Dermis lymphatic vessel endothelial cell (primary cell): ENCODE results near the gene RPS28. TPM values are rescaled to one million over a fixed set of nuclear protein-coding genes. Genes with fewer than 3 reads are reported as not detected.

Experiments used
- total RNA-seq: library from RNA; depleted of rRNA; stranded (reverse); fragments of >200 nt; gene quantifications from 2 replicates; pipeline ENCODE4 v1.2.1, GENCODE V29; 2014

Gene RPS28
- 211 and 282 TPM in 2 replicates for total RNA-seq

GRCh38 chr19:8321067-8321985, at the start of gene RPS28, which contains the start of gene NDUFA7:
Gene RPS28, plus strand, starts transcription at chr19:8321496. Its CDS starts 35 bp downstream, at chr19:8321531.
Gene NDUFA7, minus strand, starts transcription at chr19:8321375. Its CDS starts 17 bp downstream, at chr19:8321358.

GRCh38 chr19:8307965-8308866, 13.1 kb upstream of the RPS28 start, which contains the start of gene CD320:
Gene CD320, minus strand, starts transcription at chr19:8308358. Its CDS starts 68 bp downstream, at chr19:8308290.

GRCh38 chr19:8342684-8343482, 21.6 kb downstream of the RPS28 start, which contains the start of gene KANK3:
Gene KANK3, minus strand, starts transcription at chr19:8343262. Its CDS starts 5,434 bp downstream, at chr19:8337828.

GRCh38 chr19:8363803-8364771, 42.8 kb downstream of the RPS28 start, which contains the start of gene ANGPTL4:
Gene ANGPTL4, plus strand, starts transcription at chr19:8364155. Its CDS starts 167 bp downstream, at chr19:8364322.

Other genes starting within 250 kb of the RPS28 start
- gene FBN3, start 171.9 kb upstream of the RPS28 start, total RNA-seq = not detected in 2 replicates
- gene CERS4, start 112.1 kb upstream of the RPS28 start, total RNA-seq = 10.5 and 18.5 TPM in 2 replicates
- 18.5 and 20.7 TPM in 2 replicates for gene CD320, start 13.1 kb upstream of the RPS28 start, total RNA-seq
- 20.8 and 22.3 TPM in 2 replicates for gene NDUFA7, start 121 bp upstream of the RPS28 start, total RNA-seq
- gene KANK3, start 21.8 kb downstream of the RPS28 start, total RNA-seq = 106 and 121 TPM in 2 replicates
- 2.0 and 2.1 TPM in 2 replicates for gene ANGPTL4, start 42.7 kb downstream of the RPS28 start, total RNA-seq
- gene RAB11B, start 68.9 kb downstream of the RPS28 start, total RNA-seq = 49.6 and 64.0 TPM in 2 replicates
- gene MARCHF2, start 91.8 kb downstream of the RPS28 start, total RNA-seq = 127 and 210 TPM in 2 replicates
- 52.8 and 63.1 TPM in 2 replicates for gene HNRNPM, start 123.5 kb downstream of the RPS28 start, total RNA-seq
- gene PRAM1, start 181.1 kb downstream of the RPS28 start, total RNA-seq = not detected in 2 replicates
- 2.9 and 4.6 TPM in 2 replicates for gene ZNF414, start 192.7 kb downstream of the RPS28 start, total RNA-seq